H54 (cell line): ENCODE results near the gene BCAP29.
"Not testable (repeated sequence)": the region's sequence is repeated elsewhere in the genome, so short reads cannot be mapped to it uniquely, and the experiment has no call there.

Experiments
- DNase-seq: peaks from one replicate; pipeline ENCODE4 v3.0.0; 2011; ENCODE audit warnings: low spot score, mixed read lengths; ENCODE audit not compliant: insufficient read length
- FAIRE-seq: peaks from 3 replicates; lab custom pipeline; 2011; peaks lifted over from hg19 to GRCh38; lab: Jason Lieb, UNC
- POLR2A ChIP-seq: IDR thresholded peaks from 2 replicates; pipeline ENCODE4 v1.6.1; 2011; ENCODE audit warnings: low read depth, mild to moderate bottlenecking, low read length

The BCAP29 gene

GRCh38 chr7:107622894-107623293 is 42.8 kb downstream of the BCAP29 start:
- FAIRE-seq (no peak), DNase-seq (no peak)
- TF ChIP-seq POLR2A, result no peak

GRCh38 chr7:107627002-107627401 is 47.0 kb downstream of the BCAP29 start:
- no peak for FAIRE-seq
- no peak for TF ChIP-seq POLR2A
- no peak for DNase-seq

GRCh38 chr7:107628461-107629064 is 48.5 kb downstream of the BCAP29 start:
- FAIRE-seq (no peak), DNase-seq (no peak)
- TF ChIP-seq POLR2A, result no peak

- FAIRE-seq, result no peak
- DNase-seq, result no peak
- TF ChIP-seq POLR2A, result no peak
These were observed 50.3 kb downstream of the BCAP29 start for GRCh38 chr7:107630342-107630741.

- FAIRE-seq, result no peak
- TF ChIP-seq POLR2A, result no peak
- no peak for DNase-seq
These were observed 51.8 kb downstream of the BCAP29 start for GRCh38 chr7:107631588-107632491.

DNA sequence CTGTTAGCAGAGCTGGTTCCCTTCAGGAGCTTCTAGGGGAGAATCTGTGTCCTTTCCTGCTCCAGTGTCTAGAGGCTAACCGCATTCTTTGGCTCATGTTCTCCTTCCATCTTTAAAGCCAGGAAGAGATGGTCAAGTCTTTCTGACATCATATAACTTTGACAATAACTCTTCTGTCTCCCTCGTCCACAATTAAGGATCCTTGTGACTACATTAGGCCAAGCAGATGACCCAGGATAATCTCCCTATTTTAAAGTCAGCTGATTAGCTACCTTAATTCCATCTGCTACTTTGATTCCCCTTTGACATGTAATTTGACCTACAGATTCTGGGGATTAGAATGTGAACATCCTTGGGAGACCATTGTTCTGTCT is 52.4 kb downstream of the BCAP29 start:
- FAIRE-seq, result no peak
- no peak for DNase-seq
- no peak for TF ChIP-seq POLR2A

DNA sequence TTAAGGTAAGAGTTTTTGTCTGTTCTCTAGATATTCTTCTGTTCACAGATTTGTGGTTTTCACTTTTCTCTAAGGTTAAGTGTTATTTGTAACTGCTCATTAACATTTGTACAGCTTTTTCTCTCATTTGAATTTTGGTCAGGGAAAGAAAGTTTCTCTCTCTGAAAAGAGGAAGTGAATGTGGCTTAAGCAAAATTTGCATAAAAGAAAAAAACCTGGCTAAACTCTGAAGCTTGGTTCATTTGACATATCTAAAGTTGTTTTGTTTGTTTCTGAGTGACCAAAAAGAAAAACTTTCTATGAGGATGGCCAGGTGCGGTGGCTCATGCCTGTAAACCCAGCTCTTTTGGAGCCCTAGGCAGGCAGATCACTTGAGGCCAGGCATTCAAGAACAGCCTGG is 58.5 kb downstream of the BCAP29 start:
- DNase-seq (no peak), FAIRE-seq (no peak)
- TF ChIP-seq POLR2A, result no peak

- not testable (repeated sequence) for DNase-seq, FAIRE-seq
These were observed 59.0 kb downstream of the BCAP29 start for GRCh38 chr7:107639070-107639469.

GRCh38 chr7:107641676-107642075 is 61.6 kb downstream of the BCAP29 start:
- DNase-seq, result no peak
- no peak for TF ChIP-seq POLR2A
- no peak for FAIRE-seq

DNA sequence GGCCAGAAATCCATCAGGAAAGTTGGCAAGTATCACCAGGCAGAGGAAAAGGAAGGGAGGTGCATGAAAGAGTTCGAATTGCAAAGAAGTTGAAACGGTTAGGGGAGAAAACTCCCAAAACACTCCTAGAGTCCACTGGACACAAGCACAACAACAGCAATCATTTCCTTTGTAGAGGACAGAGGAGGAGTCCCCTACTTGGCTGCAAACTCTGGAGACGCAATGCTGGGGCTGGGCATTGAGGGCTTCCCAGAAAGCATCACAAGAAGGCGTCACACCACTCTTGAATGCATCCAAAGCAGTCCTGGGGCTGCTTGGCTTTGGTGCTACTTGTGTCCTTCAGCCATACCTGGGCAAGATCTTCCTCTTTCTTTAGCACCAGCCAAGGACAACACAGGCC is 62.5 kb downstream of the BCAP29 start:
- TF ChIP-seq POLR2A, result no peak
- FAIRE-seq, result no peak
- DNase-seq, result no peak

GRCh38 chr7:107643407-107643806 is 63.4 kb downstream of the BCAP29 start:
- no peak for TF ChIP-seq POLR2A
- DNase-seq, result peak; percentile 54
- FAIRE-seq, result peak; percentile 90

- FAIRE-seq (no peak), DNase-seq (no peak)
- no peak for TF ChIP-seq POLR2A
These were observed 63.9 kb downstream of the BCAP29 start for GRCh38 chr7:107643938-107644308.

GRCh38 chr7:107644309-107644974 is 64.4 kb downstream of the BCAP29 start:
- no peak for FAIRE-seq
- TF ChIP-seq POLR2A, result no peak
- no peak for DNase-seq

GRCh38 chr7:107652642-107653041 is 72.6 kb downstream of the BCAP29 start:
- FAIRE-seq (no peak), DNase-seq (no peak)
- TF ChIP-seq POLR2A, result no peak
